22Rv1 (cell line): ENCODE data around the gene GLI1.

Experiments used
- ZFX ChIP-seq: fragments of 450-650 bp; IDR thresholded peaks from 2 replicates; pipeline ENCODE4 v1.6.1; 2017; ENCODE audit warnings: antibody characterized with exemption, borderline replicate concordance
- TF ChIP-seq, protein P1 (sequence below): fragments of 450-650 bp; IDR thresholded peaks from 2 replicates; pipeline ENCODE4 v1.5.1; 2017; ENCODE audit warnings: mild to moderate bottlenecking

DNA sequence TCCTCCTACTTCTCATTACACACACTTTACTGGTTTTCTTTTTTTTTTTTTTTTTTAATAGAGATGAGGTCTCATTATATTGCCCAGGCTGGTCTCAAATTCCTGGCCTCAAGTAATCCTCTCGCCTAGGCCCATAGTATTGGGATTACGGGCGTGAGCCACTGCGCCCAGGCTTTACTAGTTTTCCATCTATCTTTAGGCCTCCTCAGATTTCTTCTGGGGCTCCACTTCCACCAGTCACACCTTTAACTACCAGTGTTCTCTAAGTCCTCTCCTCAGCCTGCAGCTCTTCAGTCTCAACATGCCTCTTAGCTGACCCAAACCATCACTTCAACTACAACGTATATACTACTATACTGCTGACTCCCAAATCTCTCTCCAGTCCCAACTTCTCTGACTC, 39.1 kb upstream of the GLI1 start:
- TF ChIP-seq, protein P1, sequence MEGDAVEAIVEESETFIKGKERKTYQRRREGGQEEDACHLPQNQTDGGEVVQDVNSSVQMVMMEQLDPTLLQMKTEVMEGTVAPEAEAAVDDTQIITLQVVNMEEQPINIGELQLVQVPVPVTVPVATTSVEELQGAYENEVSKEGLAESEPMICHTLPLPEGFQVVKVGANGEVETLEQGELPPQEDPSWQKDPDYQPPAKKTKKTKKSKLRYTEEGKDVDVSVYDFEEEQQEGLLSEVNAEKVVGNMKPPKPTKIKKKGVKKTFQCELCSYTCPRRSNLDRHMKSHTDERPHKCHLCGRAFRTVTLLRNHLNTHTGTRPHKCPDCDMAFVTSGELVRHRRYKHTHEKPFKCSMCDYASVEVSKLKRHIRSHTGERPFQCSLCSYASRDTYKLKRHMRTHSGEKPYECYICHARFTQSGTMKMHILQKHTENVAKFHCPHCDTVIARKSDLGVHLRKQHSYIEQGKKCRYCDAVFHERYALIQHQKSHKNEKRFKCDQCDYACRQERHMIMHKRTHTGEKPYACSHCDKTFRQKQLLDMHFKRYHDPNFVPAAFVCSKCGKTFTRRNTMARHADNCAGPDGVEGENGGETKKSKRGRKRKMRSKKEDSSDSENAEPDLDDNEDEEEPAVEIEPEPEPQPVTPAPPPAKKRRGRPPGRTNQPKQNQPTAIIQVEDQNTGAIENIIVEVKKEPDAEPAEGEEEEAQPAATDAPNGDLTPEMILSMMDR, result no peak
- TF ChIP-seq ZFX, result no peak
